Tibial artery (tissue), 4 donors: ENCODE results near the gene ERBB4.

Experiments used
- DNase-seq, 2 donors: peaks; one replicate each; pipeline ENCODE4 v3.0.0-alpha.2; 2019
- H3K27ac ChIP-seq, 2 donors: fragments of 200-600 bp; sonication (generic) in 1 of 2; 1 replicate in 1 of 2; 2 replicates in 1 of 2; pipeline ENCODE4 v1.5.1; 2018 to 2019; ENCODE audit warnings: mild to moderate bottlenecking in 1 of 2
- H3K27me3 ChIP-seq, 2 donors: fragments of 200-600 bp; sonication (generic) in 1 of 2; one replicate each; pipeline versions ENCODE4 v1.5.1 to v1.6.0; 2016 to 2019
- H3K36me3 ChIP-seq, 3 donors: fragments of 200-600 bp; sonication (generic) in 2 of 3; one replicate each; pipeline ENCODE4 v1.5.1; 2016 to 2019; ENCODE audit warnings: mild to moderate bottlenecking in 2 of 3
- H3K4me1 ChIP-seq, 4 donors: fragments of 200-600 bp; sonication (generic) in 2 of 4; 1 replicate in 3 of 4; 2 replicates in 1 of 4; pipeline ENCODE4 v1.5.1; 2016 to 2019
- H3K4me3 ChIP-seq, 2 donors: fragments of 200-600 bp; sonication (generic) in 1 of 2; 1 replicate in 1 of 2; 2 replicates in 1 of 2; pipeline ENCODE4 v1.5.1; 2018 to 2019; ENCODE audit warnings: mild to moderate bottlenecking in 2 of 2
- H3K9me3 ChIP-seq, 3 donors: fragments of 200-600 bp; sonication (generic) in 1 of 3; one replicate each; pipeline ENCODE4 v1.5.1; 2016 to 2019
- intact Hi-C: fragments of 100-400 bp; cut with DNase I; formaldehyde crosslinking; loops from one replicate; pipeline ENCODE4 v1.15.0; 2023; ENCODE audit warnings: low total_unique reads
- TF ChIP-seq, protein P1 (sequence below), 2 experiments: fragments of 200-600 bp in 1 of 2; fragments of 450-650 bp in 1 of 2; IDR thresholded peaks; one replicate each; pipeline ENCODE4 v1.5.1; 2017 to 2019; ENCODE audit warnings: antibody characterized with exemption in 2 of 2, mild to moderate bottlenecking in 1 of 2, moderate library complexity in 1 of 2

The ERBB4 gene

DNA sequence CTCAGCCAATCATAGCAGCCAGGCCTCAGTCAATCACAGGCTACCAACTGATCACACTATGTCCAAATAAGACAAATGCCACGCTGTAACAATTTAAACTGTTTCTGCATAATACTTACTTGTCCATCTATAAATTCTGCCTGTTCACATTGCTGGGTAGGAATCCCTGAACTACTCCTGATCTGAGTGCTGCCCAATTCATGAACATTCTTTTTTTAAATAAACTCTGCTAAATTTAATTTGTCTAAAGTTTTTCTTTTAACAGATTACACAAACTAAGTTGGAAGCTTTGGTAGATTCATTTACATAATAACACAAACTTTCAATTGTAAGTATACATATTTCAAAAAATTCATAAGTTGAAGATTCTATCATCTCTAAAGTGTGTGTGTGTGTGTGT is 583.0 kb downstream of the ERBB4 start:
- DNase-seq = no peak
- intact Hi-C loops = no loop called here
- TF ChIP-seq, protein P1, sequence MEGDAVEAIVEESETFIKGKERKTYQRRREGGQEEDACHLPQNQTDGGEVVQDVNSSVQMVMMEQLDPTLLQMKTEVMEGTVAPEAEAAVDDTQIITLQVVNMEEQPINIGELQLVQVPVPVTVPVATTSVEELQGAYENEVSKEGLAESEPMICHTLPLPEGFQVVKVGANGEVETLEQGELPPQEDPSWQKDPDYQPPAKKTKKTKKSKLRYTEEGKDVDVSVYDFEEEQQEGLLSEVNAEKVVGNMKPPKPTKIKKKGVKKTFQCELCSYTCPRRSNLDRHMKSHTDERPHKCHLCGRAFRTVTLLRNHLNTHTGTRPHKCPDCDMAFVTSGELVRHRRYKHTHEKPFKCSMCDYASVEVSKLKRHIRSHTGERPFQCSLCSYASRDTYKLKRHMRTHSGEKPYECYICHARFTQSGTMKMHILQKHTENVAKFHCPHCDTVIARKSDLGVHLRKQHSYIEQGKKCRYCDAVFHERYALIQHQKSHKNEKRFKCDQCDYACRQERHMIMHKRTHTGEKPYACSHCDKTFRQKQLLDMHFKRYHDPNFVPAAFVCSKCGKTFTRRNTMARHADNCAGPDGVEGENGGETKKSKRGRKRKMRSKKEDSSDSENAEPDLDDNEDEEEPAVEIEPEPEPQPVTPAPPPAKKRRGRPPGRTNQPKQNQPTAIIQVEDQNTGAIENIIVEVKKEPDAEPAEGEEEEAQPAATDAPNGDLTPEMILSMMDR (IDR thresholded peaks at IDR 0.05) = no peak
- H3K4me1 ChIP-seq = peaks cover 0 to 7% (median 0%) of the 10 kb centered on the region in 4 donors
- H3K9me3 ChIP-seq = peaks cover 0 to 12% (median 0%) of the 10 kb centered on the region in 3 donors
- H3K4me3 ChIP-seq = no peak overlapping the region
- H3K27ac ChIP-seq = no peak overlapping the region
- no peaks in the 10 kb centered on the region for H3K27me3 ChIP-seq
- no peaks in the 10 kb centered on the region for H3K36me3 ChIP-seq

- TF ChIP-seq, protein P1 (IDR thresholded peaks at IDR 0.05) = no peak
- H3K36me3 ChIP-seq = no peaks in the 10 kb centered on the region
- intact Hi-C loops = no loop called here
- no peak for DNase-seq
- no peaks in the 10 kb centered on the region for H3K27me3 ChIP-seq
- peaks cover 0 to 12% (median 0%) of the 10 kb centered on the region in 3 donors for H3K9me3 ChIP-seq
- no peak overlapping the region for H3K4me3 ChIP-seq
- no peaks in the 10 kb centered on the region for H3K4me1 ChIP-seq
- H3K27ac ChIP-seq = no peak overlapping the region
These were observed 589.7 kb downstream of the ERBB4 start for GRCh38 chr2:211948932-211949331.

- Histone ChIP-seq H3K4me1 (no peaks in the 10 kb centered on the region), H3K4me3 (no peak overlapping the region), H3K36me3 (no peaks in the 10 kb centered on the region), H3K27ac (no peak overlapping the region), H3K9me3 (peaks cover 0 to 12% (median 0%) of the 10 kb centered on the region in 3 donors), H3K27me3 (no peaks in the 10 kb centered on the region)
- DNase-seq = no peak
- intact Hi-C loops = no loop called here
- TF ChIP-seq, protein P1 (IDR thresholded peaks at IDR 0.05) = no peak
These were observed 591.6 kb downstream of the ERBB4 start for GRCh38 chr2:211946960-211947359.

GRCh38 chr2:211944572-211944971 is 594.0 kb downstream of the ERBB4 start:
- Histone ChIP-seq H3K4me1 (no peaks in the 10 kb centered on the region), H3K9me3 (no peaks in the 10 kb centered on the region), H3K36me3 (no peaks in the 10 kb centered on the region), H3K27ac (no peak overlapping the region), H3K4me3 (no peak overlapping the region), H3K27me3 (no peaks in the 10 kb centered on the region)
- intact Hi-C loops = no loop called here
- TF ChIP-seq, protein P1 (IDR thresholded peaks at IDR 0.05) = no peak
- no peak for DNase-seq

DNA sequence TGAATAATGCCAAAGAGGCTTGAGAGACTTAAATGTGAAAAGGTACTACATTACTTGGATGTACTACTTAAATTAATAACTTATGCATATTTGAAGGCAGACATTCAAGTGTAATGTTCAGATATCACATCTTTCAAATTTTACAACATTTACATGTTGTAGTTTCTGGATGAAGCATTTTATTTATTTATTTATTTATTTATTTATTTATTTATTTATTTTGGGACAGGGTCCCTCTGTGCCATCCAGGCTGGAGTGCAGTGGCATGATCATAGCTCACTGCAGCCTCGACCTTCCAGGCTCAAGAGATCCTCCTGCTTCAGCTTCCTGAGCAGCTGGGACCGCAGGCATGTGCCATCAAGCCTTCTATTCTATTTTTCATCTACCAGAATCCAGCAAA is 596.4 kb downstream of the ERBB4 start:
- H3K36me3 ChIP-seq = no peaks in the 10 kb centered on the region
- intact Hi-C loops = no loop called here
- TF ChIP-seq, protein P1 (IDR thresholded peaks at IDR 0.05) = no peak
- no peaks in the 10 kb centered on the region for H3K27me3 ChIP-seq
- no peaks in the 10 kb centered on the region for H3K4me1 ChIP-seq
- H3K4me3 ChIP-seq = no peak overlapping the region
- H3K9me3 ChIP-seq = no peaks in the 10 kb centered on the region
- no peak for DNase-seq
- H3K27ac ChIP-seq = no peak overlapping the region

DNA sequence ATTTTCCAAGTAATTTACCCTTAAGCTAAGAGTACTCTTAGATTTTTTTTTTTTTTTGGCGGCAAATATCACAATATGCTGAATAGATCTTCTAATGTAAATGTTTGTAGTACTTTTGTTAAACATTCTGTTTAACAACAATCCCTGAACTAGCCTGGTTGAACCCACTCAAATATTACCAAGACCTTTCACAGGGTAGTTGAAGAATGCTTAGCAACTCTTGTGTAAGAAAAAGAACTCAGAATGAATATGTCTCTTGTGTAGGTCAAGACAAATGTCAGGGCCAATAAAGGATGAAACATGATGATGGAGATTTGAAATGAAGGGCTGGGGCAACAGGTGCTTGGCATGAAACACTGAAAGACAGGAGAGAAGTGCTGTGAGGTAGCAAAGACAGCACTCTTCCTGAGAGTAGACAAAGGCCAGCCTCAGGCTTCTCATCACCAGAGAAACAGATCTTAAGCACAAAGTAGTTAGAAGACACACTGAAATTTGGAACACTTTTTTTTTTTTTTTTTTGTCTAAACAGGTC is 597.3 kb downstream of the ERBB4 start:
- Histone ChIP-seq H3K27me3 (no peaks in the 10 kb centered on the region), H3K4me1 (no peaks in the 10 kb centered on the region), H3K27ac (no peak overlapping the region), H3K4me3 (no peak overlapping the region), H3K9me3 (no peaks in the 10 kb centered on the region), H3K36me3 (no peaks in the 10 kb centered on the region)
- DNase-seq = no peak
- TF ChIP-seq, protein P1 (IDR thresholded peaks at IDR 0.05) = no peak
- intact Hi-C loops = no loop called here
